ENCODE results near the gene BATF.

The BATF gene

GRCh38 chr14:75547552-75548250 lies 25.4 kb downstream of the BATF start:
- H3K4me3 ChIP-seq (replicated peaks; ENCODE audit: low read depth, low read length): no peak overlapping the region
- no peak for DNase-seq (ENCODE audit: extremely low read depth, low read depth)
- TF ChIP-seq, protein P1, sequence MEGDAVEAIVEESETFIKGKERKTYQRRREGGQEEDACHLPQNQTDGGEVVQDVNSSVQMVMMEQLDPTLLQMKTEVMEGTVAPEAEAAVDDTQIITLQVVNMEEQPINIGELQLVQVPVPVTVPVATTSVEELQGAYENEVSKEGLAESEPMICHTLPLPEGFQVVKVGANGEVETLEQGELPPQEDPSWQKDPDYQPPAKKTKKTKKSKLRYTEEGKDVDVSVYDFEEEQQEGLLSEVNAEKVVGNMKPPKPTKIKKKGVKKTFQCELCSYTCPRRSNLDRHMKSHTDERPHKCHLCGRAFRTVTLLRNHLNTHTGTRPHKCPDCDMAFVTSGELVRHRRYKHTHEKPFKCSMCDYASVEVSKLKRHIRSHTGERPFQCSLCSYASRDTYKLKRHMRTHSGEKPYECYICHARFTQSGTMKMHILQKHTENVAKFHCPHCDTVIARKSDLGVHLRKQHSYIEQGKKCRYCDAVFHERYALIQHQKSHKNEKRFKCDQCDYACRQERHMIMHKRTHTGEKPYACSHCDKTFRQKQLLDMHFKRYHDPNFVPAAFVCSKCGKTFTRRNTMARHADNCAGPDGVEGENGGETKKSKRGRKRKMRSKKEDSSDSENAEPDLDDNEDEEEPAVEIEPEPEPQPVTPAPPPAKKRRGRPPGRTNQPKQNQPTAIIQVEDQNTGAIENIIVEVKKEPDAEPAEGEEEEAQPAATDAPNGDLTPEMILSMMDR (IDR thresholded peaks at IDR 0.05; ENCODE audit: low read depth, low read length, missing control alignments): no peak

DNA sequence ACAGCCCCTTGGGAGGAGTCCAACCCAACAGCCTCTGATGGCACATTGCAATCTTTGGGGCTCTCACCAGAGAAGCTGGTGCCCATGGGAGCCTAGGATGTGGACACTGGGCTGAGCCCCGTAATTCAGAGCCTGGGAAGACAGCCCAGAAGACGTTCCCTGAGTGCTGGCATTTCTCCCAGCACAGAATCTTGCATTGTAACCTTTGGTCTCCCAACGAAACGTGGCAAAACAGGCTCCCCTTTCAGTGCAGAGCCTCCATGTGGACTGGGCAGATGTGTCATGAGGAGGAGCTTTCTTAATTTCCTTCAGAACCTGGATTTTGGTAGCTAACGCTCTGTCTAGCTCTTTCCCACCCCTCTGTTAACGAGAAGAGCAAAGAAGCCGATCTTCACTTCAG lies 26.3 kb downstream of the BATF start:
- H3K4me3 ChIP-seq (replicated peaks; ENCODE audit: low read depth, low read length): no peak overlapping the region
- TF ChIP-seq, protein P1 (IDR thresholded peaks at IDR 0.05; ENCODE audit: low read depth, low read length, missing control alignments): no peak
- no peak for DNase-seq (ENCODE audit: extremely low read depth, low read depth)

DNA sequence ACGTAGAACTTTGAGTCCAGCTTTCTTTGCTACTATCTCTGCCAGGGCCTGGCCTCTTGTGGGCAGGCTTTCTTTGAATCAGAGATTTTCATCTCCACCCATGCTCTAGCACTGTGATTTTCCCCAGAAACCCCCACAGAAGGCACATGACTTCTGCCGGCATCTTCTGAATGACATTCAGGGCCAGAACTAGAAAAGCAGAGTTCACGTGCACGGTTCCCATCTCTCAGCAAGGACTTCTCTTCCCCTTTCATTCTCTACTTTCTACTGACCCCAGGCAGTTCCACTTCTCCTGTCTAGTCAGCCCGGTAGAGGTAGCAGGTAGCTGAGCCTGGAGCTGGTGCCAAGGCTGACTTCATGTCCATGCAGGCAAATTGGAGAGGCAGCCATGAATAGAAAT lies 26.9 kb downstream of the BATF start:
- no peak for DNase-seq (ENCODE audit: extremely low read depth, low read depth)
- TF ChIP-seq, protein P1 (IDR thresholded peaks at IDR 0.05; ENCODE audit: low read depth, low read length, missing control alignments): no peak
- no peak overlapping the region for H3K4me3 ChIP-seq (replicated peaks; ENCODE audit: low read depth, low read length)

DNA sequence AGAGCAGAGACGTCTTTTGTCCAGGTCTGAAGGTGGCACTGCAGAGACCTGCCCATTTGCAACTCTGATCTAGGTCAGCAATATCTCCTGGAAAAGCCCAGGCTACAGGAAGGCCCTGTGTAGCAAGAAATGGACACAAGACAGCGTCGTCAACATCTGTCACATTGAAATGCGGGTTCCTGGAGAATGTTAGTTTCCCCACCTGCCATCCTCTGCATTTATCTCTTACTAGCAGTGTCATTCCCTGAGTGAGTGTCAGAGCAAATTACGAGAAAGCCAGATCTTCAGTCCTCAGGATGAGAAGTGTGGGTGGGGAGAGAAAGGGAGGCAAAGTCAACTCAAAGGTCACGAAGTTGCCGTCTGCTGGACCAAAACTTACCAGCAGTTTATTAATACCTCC lies 28.8 kb downstream of the BATF start:
- DNase-seq (ENCODE audit: extremely low read depth, low read depth): no peak
- no peak overlapping the region for H3K4me3 ChIP-seq (replicated peaks; ENCODE audit: low read depth, low read length)
- TF ChIP-seq, protein P1 (IDR thresholded peaks at IDR 0.05; ENCODE audit: low read depth, low read length, missing control alignments): no peak

- H3K4me3 ChIP-seq (replicated peaks; ENCODE audit: low read depth, low read length): no peak overlapping the region
- no peak for DNase-seq (ENCODE audit: extremely low read depth, low read depth)
- TF ChIP-seq, protein P1 (IDR thresholded peaks at IDR 0.05; ENCODE audit: low read depth, low read length, missing control alignments): no peak
Measured at GRCh38 chr14:75553157-75553556, 30.9 kb downstream of the BATF start.

- TF ChIP-seq, protein P1 (IDR thresholded peaks at IDR 0.05; ENCODE audit: low read depth, low read length, missing control alignments): no peak
- no peak for DNase-seq (ENCODE audit: extremely low read depth, low read depth)
- H3K4me3 ChIP-seq (replicated peaks; ENCODE audit: low read depth, low read length): no peak overlapping the region
Measured at GRCh38 chr14:75553761-75554364, 31.6 kb downstream of the BATF start.

Measured in HFF-Myc (cell line).